ENCODE measurements around the gene RGS3. TPM values are rescaled to one million over a fixed set of nuclear protein-coding genes. Genes with fewer than 3 reads are reported as not detected.

The RGS3 gene
- total and polyA plus RNA-seq, 10 donors: 17.5 to 122 (median 82.5) TPM

DNA sequence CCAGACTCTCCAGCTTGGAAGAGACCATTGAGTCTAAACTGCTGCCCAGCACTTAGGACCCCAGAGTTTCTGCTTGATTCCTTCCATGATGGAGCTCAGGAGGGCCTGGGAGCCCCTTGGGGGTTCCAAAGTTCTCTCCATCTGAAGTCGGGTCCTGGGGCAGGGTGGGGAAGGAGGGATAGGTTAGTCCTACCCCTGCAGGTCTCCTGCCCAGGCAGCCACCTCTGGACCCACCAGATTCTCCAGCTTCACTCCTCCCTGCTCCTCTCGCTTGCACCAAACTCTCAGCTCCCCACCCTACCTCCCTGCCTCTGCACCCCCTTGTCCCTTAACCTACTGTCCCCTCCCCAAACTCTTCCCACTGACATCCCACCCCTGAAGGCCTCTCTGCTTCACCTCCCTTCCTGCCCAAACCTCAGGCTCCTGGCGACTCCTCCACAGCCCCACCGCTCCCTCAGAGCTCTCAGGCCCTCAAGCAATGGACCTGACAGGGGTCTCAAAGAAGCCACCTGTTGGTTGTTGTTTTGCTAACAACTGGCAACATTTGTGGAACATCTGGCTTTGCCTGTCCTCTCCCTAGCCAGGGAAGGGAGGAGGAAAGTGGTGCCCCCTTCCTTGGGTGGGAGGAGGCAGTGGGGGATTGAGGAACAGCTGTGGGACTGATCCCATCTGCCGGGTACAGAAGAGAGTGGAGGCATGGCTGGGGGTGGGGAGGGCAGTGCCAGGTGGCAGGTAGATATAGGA, 137.5 kb downstream of the RGS3 start:
- TF ChIP-seq, protein P1, sequence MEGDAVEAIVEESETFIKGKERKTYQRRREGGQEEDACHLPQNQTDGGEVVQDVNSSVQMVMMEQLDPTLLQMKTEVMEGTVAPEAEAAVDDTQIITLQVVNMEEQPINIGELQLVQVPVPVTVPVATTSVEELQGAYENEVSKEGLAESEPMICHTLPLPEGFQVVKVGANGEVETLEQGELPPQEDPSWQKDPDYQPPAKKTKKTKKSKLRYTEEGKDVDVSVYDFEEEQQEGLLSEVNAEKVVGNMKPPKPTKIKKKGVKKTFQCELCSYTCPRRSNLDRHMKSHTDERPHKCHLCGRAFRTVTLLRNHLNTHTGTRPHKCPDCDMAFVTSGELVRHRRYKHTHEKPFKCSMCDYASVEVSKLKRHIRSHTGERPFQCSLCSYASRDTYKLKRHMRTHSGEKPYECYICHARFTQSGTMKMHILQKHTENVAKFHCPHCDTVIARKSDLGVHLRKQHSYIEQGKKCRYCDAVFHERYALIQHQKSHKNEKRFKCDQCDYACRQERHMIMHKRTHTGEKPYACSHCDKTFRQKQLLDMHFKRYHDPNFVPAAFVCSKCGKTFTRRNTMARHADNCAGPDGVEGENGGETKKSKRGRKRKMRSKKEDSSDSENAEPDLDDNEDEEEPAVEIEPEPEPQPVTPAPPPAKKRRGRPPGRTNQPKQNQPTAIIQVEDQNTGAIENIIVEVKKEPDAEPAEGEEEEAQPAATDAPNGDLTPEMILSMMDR (IDR thresholded peaks at IDR 0.05 in 8 of 11, conservative IDR thresholded peaks at IDR 0.05 in 3 of 11): no peak
- no peak for TF ChIP-seq POLR2AphosphoS5 (IDR thresholded peaks at IDR 0.05)
- no peak for TF ChIP-seq POLR2A (IDR thresholded peaks at IDR 0.05)
- Histone ChIP-seq H3K36me3 (peaks cover 10 to 35% (median 24%) of the 10 kb centered on the region in 6 donors), H3K4me1 (peaks cover 4 to 66% (median 43%) of the 10 kb centered on the region in 6 donors), H3K27me3 (replicated peaks in 1 of 7) (no peaks in the 10 kb centered on the region), H3K9me3 (no peaks in the 10 kb centered on the region), H3K27ac (peak overlapping the region in 1 of 8 donors; percentile 43), H3K4me3 (no peak overlapping the region)
- 72 to 80% (median 76%) methylated on average over 5 of the region's 5 CpGs for WGBS, 5 donors
- intact Hi-C loops (cut with DNase I; ENCODE audit: low total_unique reads): no loop called here
- DNase-seq: peak; percentile 61

DNA sequence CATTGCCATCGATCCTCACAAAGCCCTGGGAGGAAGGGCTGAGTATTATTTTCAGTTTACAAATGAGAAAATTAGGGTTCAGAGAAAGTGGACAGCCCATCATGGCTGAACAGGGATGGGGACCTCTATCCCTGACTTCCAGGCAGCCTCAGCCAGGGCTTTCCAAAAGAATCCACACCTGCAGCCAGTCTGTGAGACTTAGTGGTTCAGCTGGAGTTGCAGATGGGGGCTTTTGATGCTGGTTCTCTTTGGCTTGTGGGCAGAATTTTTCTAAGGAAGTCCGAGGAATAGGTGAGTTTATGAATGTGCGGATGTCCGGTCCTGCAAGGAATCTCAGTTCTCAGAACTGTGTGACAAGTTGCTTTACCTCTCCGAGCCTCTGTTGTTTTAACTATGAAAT, 138.1 kb downstream of the RGS3 start:
- DNase-seq: peak; percentile 33
- Histone ChIP-seq H3K27ac (peak overlapping the region in 3 of 8 donors; percentile 36 to 43 (median 41)), H3K4me1 (peaks cover 4 to 59% (median 37%) of the 10 kb centered on the region in 6 donors), H3K4me3 (no peak overlapping the region), H3K9me3 (no peaks in the 10 kb centered on the region), H3K27me3 (replicated peaks in 1 of 7) (no peaks in the 10 kb centered on the region), H3K36me3 (peaks cover 7 to 29% (median 18%) of the 10 kb centered on the region in 6 donors)
- WGBS, 5 donors: 75 to 92% (median 86%) methylated on average over 4 to 5 of the region's 5 CpGs
- intact Hi-C loops (cut with DNase I; ENCODE audit: low total_unique reads): no loop called here
- no peak for TF ChIP-seq POLR2AphosphoS5 (IDR thresholded peaks at IDR 0.05)
- TF ChIP-seq POLR2A (IDR thresholded peaks at IDR 0.05): no peak
- TF ChIP-seq, protein P1 (IDR thresholded peaks at IDR 0.05 in 8 of 11, conservative IDR thresholded peaks at IDR 0.05 in 3 of 11): no peak

DNA sequence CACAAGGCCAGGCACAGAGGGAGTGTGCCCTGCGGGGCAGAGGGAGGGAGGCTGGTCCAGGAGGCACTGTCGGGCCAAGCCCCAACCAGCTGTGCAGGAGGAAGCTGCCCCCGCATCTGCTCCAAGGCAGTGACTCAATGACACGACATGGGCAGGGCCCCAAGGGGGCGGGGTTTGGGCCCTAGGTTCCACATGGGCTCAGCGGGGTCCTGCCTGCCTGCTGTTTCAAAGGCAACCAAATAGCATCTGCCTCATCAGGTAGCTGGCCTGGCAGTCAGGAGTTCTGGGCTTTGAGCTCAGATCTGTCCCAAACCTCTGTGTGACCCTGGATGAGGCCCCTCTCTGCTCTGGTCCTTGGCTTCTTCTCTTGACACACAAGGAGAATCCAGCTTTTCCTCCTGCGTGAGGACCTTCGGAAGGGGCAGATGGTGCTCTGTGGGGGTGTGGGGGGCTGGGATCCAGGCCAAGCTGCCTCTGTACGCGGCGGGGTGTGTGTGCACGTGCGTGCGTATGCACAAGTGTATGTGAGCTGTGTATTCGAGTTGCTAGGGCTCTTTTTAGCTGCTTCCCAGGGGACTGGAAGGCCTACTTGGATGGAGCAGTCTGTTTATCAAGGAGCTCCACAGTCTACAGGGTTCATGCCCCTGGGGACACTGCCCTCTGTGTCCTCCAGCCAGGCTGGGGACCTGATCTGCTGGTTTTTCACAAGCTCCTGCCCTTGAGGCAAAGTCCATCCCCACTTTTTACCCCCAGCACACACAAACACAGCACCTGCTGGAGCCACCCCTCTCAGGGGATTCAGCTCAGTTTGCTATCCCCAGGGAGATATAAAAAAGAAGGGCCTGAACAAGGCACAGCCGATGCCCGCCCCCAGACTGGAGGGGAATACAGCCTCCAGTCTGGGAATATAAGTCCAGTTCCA, 138.9 kb downstream of the RGS3 start:
- no peak overlapping the region for H3K4me3 ChIP-seq
- peak; percentile 81 for DNase-seq
- H3K27me3 ChIP-seq (replicated peaks in 1 of 7): no peaks in the 10 kb centered on the region
- 46 to 56% (median 54%) methylated on average over 15 to 17 of the region's 17 CpGs for WGBS, 5 donors
- intact Hi-C loops (cut with DNase I; ENCODE audit: low total_unique reads): no loop called here
- H3K36me3 ChIP-seq: peaks cover 3 to 22% (median 11%) of the 10 kb centered on the region in 6 donors
- peak overlapping the region in 4 of 8 donors; percentile 3 to 43 (median 38) for H3K27ac ChIP-seq
- peaks cover 4 to 52% (median 29%) of the 10 kb centered on the region in 6 donors for H3K4me1 ChIP-seq
- peak; percentile 46 to 68 (median 66) for TF ChIP-seq POLR2AphosphoS5 (IDR thresholded peaks at IDR 0.05)
- TF ChIP-seq POLR2A (IDR thresholded peaks at IDR 0.05): no peak
- no peaks in the 10 kb centered on the region for H3K9me3 ChIP-seq

DNA sequence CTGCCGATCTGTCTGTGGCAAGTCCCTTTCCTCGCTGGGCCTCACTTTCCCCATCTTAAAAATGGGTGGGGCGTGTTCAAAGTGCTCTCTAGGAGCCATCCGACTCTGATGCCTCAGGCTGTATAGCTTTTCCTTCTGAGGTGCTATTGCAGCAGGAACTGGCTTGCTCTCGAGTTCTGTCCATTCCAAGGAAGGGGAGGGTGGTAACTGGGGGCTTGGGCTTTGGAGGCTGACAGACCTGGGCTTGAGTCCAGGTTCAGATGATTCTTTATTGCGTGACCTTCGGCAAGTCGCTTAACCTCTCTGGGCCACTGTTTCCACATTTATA, 139.5 kb downstream of the RGS3 start:
- WGBS, 5 donors: 75 to 87% (median 85%) methylated on average over 8 of the region's 8 CpGs
- intact Hi-C loops (cut with DNase I; ENCODE audit: low total_unique reads): no loop called here
- Histone ChIP-seq H3K4me3 (no peak overlapping the region), H3K27ac (peak overlapping the region in 1 of 8 donors; percentile 43), H3K9me3 (no peaks in the 10 kb centered on the region), H3K36me3 (peaks cover 0 to 15% (median 4%) of the 10 kb centered on the region in 6 donors), H3K4me1 (peaks cover 4 to 46% (median 23%) of the 10 kb centered on the region in 6 donors), H3K27me3 (replicated peaks in 1 of 7) (no peaks in the 10 kb centered on the region)
- no peak for DNase-seq
- TF ChIP-seq POLR2A (IDR thresholded peaks at IDR 0.05): no peak
- TF ChIP-seq POLR2AphosphoS5 (IDR thresholded peaks at IDR 0.05): no peak
- TF ChIP-seq, protein P1 (IDR thresholded peaks at IDR 0.05 in 8 of 11, conservative IDR thresholded peaks at IDR 0.05 in 3 of 11): no peak
